D721Med (cell line): Measurements from ENCODE around the gene OGDH.

Source experiments
- DNase-seq: peaks from one replicate; pipeline ENCODE4 v3.0.0; 2011; ENCODE audit warnings: low spot score; ENCODE audit not compliant: insufficient read length
- FAIRE-seq: peaks from 2 replicates; lab custom pipeline; 2011; peaks lifted over from hg19 to GRCh38; lab: Jason Lieb, UNC
- CTCF ChIP-seq: IDR thresholded peaks from 2 replicates; pipeline ENCODE4 v1.5.1; 2012; ENCODE audit warnings: mild to moderate bottlenecking, control low read depth; ENCODE audit not compliant: insufficient read depth; ENCODE audit errors: missing control alignments

The OGDH gene

GRCh38 chr7:44757739-44758138, 151.3 kb downstream of the OGDH start:
- DNase-seq: no peak
- TF ChIP-seq CTCF: no peak
- FAIRE-seq: no peak
